ENCODE data around the gene CCNB1.
"Not testable (repeated sequence)": the region's sequence is repeated elsewhere in the genome, so short reads cannot be mapped to it uniquely, and the experiment has no call there.

CCNB1 gene

DNA sequence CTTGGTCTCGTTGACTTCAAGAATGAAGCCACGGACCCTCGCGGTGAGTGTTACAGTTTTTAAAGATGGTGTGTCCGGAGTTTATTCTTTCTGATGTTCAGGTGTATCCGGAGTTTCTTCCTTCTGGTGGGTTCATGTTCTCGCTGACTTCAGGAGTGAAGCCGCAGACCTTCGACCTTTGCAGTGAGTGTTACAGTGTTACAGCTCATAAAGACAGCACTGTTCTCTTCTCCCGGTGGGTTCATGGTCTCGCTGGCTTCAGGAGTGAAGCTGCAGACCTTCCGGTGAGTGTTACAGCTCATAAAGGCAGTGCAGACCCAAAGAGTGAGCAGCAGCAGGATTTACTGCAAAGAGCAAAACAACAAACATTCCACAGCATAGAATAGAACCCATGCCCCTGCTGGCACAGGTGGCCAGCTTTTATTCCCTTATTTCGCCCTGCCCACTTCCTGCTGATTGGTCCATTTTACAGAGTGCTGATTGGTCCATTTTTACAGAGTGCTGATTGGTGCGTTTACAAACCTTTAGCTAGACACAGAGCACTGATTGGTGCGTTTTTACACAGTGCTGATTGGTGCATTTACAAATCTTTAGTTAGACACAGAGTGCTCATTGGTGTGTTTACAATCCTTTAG lies 14.8 kb downstream of the CCNB1 start:
- not testable (repeated sequence) for DNase-seq (ENCODE audit: extremely low read depth in 1 of 2, low read depth in 1 of 2)

DNA sequence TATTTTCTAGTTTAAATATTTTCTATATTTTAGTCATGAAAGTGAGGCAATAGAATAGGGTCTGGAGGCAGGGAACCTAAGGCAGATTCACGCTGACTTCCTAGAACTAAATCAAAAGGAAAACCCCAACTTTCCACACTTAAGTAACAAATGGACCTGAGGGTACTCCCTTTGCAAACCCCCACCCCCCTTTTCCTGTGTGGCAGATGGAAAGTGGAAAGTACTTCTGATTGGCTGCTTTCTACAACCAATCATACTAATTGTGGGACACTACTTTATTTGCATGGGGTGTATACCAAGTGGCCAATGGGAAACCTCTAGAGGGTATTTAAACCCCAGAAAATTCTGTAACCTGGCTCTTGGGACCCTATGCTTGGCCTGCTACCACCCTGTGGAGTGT lies 17.7 kb downstream of the CCNB1 start:
- DNase-seq (ENCODE audit: extremely low read depth in 1 of 2, low read depth in 1 of 2): no peak

DNA sequence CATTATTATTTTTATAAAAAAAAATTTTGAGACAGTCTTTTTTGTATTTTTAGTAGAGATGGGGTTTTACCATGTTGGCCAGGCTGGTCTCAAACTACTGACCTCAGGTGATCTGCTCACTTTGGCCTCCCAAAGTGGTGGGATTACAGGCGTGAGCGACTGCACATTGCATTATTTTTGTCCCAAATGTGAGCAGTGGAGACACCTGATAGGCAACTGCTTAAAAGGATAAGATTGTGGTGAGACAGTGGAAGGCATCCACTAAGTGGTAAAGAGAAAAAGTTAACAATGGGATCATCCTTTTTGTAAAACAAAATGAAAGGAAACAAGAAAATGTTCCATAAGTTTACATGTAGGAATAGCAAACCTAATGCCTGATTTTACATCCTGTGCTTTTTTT lies 20.4 kb downstream of the CCNB1 start:
- no peak for DNase-seq (ENCODE audit: extremely low read depth in 1 of 2, low read depth in 1 of 2)

DNA sequence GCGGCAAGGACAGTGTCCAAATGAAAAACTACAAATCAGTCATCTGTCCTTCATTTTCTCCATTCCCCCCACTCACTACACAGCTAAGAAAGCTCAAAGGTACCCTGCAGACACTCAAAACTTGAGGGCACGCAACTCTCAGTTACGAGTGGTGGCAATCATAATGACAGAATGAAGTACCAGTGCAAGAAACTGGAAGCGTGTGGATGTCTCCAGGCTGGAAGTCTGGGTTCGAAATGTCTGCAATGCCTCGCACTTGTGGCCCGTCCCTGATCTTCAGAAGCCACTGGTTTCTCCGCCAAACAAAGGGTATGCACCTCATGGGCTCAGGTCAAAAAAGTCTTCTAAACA lies 21.8 kb downstream of the CCNB1 start:
- no peak for DNase-seq (ENCODE audit: extremely low read depth in 1 of 2, low read depth in 1 of 2)

DNA sequence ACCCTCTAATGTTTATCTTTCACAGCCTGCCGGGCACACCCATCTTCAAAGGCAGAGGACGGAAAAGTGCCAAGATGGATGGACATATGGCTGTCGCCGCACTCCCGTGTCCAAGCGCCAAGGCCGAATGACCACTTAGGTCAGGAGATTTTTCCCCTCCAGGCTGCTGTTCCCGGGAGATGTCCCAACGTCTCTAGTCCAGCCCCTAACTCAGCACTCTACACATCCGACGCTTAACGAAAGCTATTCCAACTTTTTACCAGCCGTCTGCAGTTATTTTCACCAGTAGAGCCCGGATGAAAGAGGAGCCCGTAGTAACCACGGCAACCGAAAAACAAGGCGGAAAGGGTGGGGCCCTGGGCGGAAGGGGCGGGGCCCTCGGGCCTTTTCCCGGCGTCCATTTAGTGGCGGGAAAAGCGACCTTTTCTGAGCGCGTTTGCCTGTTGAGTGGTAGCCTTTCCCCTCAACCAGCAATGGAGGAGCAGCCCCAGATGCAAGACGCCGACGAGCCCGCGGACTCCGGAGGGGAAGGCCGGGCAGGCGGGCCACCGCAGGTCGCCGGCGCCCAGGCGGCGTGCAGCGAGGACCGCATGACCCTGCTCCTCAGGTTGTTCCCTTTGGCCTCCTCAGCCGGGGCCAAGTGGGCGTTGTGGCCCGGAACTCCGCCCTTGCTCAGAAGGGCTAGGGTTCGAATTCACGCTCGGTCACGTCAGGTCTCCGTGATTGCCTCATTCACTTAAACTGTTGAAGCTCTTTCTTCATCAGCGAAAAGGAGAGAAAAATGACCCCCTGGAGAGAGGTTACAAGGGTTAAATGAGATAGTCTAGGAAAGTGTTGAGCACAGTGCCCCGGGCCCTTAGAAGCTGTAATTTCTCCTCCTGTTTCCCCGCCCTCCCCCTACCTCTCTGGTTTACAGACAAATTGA lies 22.5 kb downstream of the CCNB1 start, which contains the start of gene CENPH:
Gene CENPH (plus strand): TSS at position 422 of the 925 bp plus-strand sequence. CDS start 52 bp downstream, at position 474.
- peak; percentile 84 to 90 for DNase-seq (ENCODE audit: extremely low read depth in 1 of 2, low read depth in 1 of 2)

DNA sequence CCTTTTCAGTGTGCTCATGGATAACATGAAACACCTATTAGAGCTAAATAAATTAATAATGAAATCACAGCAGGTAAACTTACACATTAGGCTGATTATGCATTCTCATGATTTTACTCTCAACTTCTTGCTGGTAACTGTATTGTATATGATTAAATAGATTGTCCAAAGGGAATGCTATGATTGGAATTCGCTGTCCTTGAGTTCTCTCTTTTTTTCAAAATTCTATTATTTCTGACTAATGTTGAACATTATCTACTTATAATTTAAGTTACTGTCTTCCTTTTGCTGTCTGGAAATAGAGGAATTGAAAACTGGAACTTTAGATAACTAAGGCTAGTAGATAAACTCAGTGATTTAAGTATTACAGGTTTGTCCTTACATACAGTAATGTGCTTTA lies 35.5 kb downstream of the CCNB1 start:
- no peak for DNase-seq (ENCODE audit: extremely low read depth in 1 of 2, low read depth in 1 of 2)

DNA sequence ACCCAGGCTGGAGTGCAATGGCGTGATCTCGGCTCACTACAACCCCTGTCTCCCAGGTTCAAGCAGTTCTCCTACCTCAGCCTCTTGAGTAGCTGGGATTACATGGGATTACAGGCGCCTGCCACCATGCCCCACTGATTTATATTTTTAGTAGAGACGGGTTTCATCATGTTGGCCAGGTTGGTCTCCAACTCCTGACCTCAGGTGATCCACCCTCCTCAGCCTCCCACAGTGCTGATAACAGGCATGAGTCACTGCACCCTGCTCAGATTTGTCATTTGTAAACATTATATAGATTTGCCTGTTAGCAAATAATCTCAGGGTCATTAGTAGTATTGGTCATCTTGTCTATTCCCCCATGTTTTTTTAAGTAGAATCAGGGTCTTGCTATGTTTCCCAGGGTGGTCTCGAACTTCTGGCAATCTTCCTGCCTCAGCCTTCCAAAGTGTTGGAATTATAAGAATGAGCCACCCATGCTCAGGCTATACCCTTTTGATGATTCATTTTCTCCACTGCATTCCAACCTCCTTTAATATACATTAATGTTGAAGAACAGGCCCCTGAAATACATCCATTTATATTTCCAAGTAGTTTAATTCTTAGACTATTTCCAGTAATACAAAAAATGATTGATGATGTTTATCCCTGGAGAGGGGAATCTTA lies 39.7 kb downstream of the CCNB1 start:
- DNase-seq (ENCODE audit: extremely low read depth in 1 of 2, low read depth in 1 of 2): no peak

DNA sequence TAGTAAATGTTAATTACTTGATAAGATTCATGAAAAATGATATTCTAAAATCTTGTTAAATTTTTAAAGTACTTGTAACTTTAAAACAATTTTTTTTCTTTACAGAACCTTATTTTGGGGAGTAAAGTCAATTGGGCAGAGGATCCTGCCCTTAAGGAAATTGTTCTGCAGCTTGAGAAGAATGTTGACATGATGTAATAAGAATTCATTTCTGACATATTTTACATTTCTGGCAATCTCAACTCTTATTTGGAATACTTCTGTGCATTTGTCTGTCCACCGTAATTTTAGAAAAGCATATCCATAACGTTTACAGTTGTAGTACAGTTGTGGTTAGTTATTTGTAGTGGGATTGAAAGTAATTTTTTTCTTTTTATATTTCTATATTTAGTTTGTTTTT lies 42.7 kb downstream of the CCNB1 start:
- DNase-seq (ENCODE audit: extremely low read depth in 1 of 2, low read depth in 1 of 2): no peak

DNA sequence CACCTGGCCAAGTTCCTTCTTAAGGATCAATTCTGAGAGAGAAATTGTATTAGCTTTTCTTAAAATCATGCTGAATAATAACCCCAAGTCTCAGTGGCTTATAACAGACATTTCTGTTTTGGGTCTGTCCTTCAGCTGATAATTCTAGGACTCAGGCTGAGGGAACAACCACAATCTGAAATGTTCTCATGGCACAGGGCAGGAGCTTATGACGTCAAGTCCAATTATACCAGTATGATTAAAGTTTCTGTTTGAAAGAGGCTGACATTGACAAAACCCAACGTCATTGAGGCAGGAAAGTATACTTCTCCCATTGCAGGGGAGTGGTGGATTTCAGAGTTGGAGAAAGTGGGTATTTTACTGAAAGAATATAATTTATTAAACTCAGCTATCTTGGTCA lies 44.2 kb downstream of the CCNB1 start:
- DNase-seq (ENCODE audit: extremely low read depth in 1 of 2, low read depth in 1 of 2): no peak

DNA sequence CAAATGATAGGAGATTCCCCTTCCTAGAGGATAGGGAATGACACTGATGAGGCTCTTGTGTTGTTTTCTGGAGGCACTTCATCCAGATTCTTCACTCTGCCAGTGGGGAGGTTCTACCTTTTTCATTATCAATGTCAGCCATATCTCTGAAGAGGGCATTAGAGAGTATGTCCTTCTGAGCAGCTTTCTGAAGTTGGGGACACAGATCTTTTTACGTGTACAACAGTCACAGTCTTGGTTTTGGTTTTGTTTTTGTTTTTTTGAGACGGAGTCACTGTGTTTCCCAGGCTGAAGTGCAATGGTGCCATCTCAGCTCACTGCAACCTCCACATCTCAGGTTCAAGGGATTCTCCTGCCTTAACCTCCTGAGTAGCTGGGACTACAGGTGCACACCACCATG lies 45.1 kb downstream of the CCNB1 start:
- DNase-seq (ENCODE audit: extremely low read depth in 1 of 2, low read depth in 1 of 2): no peak

DNA sequence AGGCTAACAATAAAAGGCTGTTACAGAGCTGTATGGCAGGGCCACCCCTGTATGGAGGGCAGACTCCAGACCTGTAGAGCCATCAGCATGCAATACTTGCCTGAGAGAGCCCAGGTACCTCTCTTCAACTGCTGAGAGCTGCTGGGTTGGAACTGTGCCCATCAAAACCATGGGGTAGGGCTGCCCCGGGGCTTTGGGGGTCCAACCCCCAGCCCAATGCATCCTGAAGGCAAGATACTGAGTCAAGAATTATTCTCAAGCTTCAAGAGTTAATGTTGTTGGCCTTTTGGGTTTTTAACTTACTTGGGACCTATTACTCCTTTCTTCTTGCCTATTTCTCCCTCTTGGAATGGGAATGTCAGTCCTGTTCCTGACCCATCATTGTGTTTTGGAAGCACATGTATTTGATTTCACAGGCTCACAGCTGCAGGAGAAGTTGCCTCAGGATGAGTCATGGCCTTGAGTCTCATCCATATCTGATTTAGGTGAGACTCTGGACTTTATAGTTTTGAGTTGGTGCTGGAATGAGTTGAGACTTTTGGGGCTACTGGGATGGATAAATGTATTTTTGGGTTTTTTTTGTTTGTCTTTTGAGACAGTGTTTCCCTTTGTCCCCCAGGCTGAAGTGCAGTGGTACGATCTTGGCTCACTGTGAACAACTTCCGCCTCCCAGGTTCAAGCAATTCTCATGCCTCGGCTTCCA lies 46.7 kb downstream of the CCNB1 start:
- no peak for DNase-seq (ENCODE audit: extremely low read depth in 1 of 2, low read depth in 1 of 2)

DNA sequence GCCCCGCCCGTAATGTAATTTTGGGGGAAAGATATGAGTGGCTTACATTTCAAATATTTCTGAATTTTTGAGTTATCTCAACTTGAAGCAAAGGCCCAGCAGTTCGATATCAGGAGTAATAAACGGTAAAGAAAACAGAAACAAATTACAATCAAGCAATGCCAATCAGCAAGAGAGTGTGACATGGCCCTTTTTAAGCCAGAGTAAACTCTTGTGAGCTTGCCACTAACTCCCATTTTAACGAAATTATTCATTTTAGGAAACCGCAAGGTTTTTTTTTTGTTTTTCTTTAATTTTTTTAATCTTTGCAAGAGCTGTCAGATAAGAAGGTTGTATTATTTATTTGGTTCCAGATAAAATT lies 50.2 kb downstream of the CCNB1 start:
- DNase-seq (ENCODE audit: extremely low read depth in 1 of 2, low read depth in 1 of 2): no peak

DNA sequence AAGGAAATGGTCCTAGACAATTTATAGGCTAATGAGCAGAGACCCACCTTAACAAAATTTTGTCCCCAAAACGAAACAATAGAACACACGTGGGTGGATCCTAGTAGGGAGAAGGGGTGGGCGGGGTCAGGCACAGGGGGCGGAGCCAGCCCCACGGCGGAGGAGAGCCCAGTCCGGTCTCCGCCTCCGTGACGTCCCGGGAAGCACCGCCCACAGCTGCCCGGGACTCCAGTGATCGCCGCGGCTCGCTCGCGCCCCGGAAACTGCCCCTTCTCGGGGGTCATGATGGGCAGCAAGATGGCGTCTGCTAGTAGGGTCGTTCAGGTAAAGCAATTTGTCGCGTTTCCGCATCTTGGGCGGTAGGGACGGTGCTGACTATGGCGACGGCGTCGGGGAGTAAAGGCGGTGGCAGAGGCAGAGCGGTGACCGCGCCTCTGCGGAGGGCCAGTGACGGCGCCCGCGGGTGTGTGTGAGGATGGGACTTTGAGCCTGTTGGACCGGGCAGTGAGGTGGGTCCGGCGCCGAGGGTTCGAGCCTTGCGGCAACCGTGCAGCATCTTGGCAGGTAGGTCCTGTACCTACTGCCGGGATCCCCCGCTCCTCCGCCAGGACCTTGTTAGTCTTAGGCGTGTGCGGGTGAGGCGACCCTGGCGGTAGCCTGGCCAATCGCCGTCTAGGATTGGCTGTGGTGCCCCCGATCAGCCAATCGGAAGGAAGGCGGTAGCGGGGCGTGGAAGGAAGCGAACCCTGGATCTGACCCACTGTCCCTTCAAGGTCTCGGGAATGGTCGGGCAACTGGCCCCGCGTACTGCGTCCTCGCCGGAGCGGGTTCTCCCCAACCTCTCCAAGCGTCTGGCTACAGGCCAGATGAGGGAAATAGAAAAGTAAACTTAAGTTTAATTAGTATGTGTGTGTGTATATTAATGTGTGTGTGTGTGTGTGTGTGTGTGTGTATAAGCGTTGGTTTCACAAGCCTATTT lies 50.9 kb downstream of the CCNB1 start:
- peak; percentile 91 to 96 for DNase-seq (ENCODE audit: extremely low read depth in 1 of 2, low read depth in 1 of 2)

DNA sequence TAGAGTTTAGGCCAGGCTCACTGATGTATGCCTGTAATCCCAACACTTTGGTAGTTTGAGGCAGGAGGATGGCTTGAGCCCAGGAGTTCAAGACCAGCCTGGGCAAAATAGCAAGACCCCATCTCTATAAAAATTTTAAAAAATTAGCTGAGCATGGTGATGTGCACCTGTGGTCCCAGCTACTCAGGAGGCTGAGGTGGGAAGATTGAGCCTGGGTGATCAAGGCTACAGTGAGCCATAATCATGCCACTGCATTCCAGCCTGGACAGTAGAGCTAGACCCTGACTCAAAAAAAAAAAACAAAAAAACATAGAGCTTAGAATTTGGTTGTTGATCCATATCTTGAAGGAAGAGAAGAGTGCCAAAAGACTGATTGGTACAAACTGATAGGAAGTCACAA lies 53.0 kb downstream of the CCNB1 start:
- DNase-seq (ENCODE audit: extremely low read depth in 1 of 2, low read depth in 1 of 2): no peak

DNA sequence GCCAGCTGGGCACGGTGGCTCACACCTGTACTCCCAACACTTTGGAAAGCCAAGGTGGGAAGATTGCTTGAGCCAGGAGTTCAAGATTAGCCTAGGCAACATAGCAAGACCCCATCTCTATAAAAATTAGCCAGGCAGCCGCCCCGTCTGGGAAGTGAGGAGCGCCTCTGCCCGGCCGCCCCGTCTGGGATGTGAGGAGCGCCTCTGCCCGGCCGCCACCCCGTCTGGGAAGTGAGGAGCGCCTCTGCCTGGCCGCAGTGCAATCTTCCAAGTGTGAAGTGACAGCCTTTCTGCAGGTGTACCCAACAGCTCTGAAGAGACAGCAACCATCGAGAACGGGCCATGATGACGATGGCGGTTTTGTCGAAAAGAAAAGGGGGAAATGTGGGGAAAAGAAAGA lies 53.4 kb downstream of the CCNB1 start:
- DNase-seq (ENCODE audit: extremely low read depth in 1 of 2, low read depth in 1 of 2): not testable (repeated sequence)

DNA sequence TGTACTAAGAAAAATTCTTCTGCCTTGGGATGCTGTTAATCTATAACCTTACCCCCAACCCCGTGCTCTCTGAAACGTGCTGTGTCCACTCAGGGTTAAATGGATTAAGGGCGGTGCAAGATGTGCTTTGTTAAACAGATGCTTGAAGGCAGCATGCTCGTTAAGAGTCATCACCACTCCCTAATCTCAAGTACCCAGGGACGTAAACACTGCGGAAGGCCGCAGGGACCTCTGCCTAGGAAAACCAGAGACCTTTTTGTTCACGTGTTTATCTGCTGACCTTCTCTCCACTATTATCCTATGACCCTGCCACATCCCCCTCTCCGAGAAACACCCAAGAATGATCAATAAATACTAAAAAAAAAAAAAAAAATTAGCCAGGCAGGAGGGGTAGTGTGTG lies 53.9 kb downstream of the CCNB1 start:
- not testable (repeated sequence) for DNase-seq (ENCODE audit: extremely low read depth in 1 of 2, low read depth in 1 of 2)

DNA sequence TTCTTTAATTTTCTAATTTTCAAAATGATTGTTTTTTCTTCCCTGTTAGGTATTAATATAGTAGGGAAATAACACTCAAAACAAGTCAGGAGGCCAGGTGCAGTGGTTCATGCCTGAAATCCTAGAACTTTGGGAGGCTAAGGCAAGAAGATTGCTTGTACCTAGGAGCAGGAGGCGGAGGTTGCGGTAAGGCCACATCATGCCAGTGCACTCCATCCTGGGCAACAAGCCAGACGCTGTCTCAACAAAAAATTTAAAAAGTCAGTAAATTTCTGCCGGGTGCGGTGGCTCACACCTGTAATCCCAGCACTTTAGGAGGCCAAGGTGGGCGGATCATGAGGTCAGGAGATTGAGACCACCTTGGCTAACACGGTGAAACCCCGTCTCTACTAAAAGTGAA lies 57.6 kb downstream of the CCNB1 start:
- no peak for DNase-seq (ENCODE audit: extremely low read depth in 1 of 2, low read depth in 1 of 2)

DNA sequence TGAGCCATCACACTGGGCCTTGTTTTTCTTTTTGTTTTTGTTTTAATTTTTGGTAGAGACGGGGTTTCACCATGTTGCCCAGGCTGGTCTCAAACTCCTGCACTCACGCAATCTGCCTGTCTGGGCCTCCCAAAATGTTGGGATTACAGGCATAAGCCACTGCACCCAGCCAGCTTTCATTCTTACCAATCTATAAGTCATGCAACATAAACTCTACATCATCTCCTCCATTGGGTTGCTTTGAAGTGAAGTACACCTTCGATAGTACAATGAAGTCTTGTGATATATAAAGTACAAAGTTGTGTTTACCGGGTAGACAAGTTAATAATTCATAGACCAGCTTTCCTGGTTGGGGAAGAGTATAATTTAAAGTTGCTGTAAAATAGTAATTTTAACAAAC lies 58.9 kb downstream of the CCNB1 start:
- DNase-seq (ENCODE audit: extremely low read depth in 1 of 2, low read depth in 1 of 2): no peak

All from stimulated activated CD8-positive, alpha-beta memory T cell treated with anti-CD3 and anti-CD28 coated beads, Interleukin-7, amount 100 ng/mL, for 48 hours (primary cell).